ENCODE results near the gene AFG3L2.

AFG3L2 gene

GRCh38 chr18:12318857-12319256, 58.2 kb downstream of the AFG3L2 start:
- no peak for DNase-seq

GRCh38 chr18:12318334-12318697, 58.7 kb downstream of the AFG3L2 start:
- DNase-seq: no peak

- DNase-seq: no peak
These were observed 59.2 kb downstream of the AFG3L2 start for GRCh38 chr18:12317664-12318333.

DNA sequence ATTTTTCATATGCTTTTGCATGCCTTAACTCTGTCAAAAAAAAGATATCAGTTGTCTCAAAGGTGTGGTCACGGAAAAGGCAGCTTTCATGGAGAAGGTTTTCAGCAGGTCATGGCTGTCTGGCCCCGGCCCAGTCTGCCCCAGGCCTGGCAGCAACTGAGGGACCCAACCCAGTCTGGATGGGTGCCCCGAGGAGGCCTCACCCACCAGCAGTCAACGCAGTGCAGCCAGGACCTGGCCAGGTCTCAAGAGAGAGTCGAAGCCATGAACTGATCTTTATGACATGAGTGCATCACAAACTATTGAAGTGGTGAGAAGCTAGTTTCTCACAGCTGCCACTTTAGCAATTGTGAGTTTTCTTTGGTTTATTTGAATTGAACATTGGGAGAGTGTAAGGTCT, 61.1 kb downstream of the AFG3L2 start:
- DNase-seq: no peak

DNA sequence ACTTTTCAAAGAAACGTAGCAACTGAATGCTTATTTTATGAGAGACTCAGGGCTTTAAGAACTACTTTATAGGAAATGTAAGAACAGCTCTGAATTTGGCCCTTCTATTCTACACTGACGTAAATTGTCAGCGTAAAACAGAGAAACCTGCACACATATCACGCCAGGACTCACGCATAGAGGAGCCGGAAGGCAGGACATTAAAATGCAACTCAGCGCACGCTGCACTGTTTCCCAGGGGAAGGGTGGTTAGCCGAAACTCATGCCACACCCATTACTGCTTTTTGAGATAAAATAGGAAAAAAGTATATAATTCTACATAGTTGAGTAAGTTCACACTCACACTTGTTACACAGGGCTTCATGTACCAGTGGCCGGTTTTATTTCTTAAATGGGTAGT, 61.5 kb downstream of the AFG3L2 start:
- no peak for DNase-seq

DNA sequence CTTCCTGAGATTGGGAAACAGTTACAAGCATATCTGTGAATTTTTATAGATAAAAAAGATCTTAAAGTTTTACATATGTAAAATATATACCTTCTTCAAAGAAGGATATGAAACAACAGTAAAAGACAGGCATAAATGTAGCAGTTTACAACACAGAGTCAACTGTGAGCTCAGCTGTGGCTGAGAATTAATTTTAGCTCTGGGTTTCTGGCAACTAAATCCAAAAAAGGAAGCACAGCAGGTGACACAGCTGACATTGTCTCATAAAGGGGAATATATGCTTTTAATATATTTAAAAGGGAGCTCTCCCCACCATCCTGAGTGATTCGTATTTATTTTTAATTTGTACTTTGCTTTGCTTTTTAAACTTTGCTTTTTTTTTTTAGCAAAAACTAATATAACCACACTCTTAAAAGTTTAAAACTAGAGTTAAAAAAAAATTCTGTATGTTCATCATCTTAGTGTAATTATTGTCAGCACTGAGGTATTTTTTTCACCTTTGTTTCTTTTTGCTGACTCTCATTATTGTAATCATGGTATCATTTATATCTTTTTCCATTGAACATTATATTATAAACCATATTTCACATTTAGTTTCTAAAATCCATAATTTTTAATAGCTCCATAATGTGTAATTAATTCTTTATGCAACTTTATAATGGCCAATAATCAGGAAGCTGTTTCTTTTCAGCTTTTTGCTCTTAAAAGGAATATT, 62.3 kb downstream of the AFG3L2 start:
- DNase-seq: no peak

GRCh38 chr18:12313530-12314245, 63.3 kb downstream of the AFG3L2 start:
- no peak for DNase-seq

- no peak for DNase-seq
These were observed 64.1 kb downstream of the AFG3L2 start for GRCh38 chr18:12312976-12313375.

- DNase-seq: no peak
These were observed 66.3 kb downstream of the AFG3L2 start for GRCh38 chr18:12310762-12311161.

GRCh38 chr18:12309683-12310198, 67.3 kb downstream of the AFG3L2 start:
- no peak for DNase-seq

DNA sequence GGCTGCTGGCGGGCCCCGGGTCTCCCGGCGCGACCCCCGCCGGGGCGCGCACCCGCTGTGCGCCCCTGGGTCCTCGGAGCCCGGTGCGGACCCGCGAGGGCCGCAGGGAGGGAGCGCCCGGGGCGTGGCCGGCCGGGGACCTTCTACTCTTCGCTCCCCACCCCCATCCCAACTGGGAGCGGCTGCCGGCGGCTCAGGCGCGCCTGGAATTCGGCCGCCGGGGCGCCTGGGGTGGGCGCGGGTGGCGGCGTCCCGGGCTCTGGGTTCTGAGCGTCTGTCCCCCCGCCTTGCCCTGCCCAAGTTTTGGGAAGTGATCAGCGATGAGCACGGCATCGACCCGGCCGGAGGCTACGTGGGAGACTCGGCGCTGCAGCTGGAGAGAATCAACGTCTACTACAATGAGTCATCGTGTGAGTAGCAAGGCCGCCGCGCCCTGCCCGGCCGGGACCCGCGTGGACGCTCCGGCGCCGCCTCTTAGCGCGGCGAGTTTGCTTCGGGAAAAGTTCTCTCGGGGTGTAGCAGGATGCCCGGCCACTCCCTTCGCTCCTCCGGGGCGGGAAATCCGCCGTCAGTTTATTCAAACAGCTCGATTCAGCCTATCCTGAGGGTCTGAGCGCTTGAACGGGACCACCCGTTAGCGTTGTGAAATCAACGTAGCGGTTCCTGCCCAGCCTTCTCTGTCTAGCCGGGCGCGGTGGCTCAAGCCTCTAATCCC, 68.5 kb downstream of the AFG3L2 start:
- peak; percentile 88 for DNase-seq

DNA sequence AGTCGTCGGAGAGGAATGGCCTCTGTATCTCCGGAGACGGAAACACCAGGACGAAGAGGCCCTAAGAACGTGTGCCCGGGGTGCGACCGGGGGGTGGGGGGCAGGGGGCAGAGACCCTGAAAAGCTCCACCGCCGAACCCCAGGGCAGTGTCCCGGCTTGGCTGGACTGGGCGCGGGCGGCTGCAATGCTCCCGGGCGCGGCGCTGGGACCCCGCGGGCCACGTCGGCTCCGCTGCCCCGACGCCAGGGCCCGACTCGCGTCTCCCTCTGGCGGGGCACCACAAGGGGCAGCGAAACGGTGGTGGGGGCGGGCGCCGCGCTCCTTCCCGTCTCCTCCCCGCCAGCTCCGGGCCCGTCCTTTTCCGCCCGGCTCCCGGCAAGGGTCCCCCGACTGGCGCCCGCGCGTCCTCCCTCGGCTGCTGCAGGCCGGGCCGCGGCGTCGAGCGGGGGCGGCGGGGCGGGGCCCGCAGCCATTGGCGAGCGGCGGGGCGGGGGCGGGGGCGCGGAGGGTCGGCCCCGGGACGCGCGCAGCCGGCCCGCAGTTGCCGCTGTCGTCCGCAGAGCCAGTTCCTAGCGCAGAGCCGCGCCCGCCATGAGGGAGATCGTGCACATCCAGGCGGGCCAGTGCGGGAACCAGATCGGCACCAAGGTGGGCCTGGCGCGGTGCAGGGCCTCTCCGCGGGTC, 69.2 kb downstream of the AFG3L2 start, which contains the start of gene TUBB6:
TSS of gene TUBB6 (plus strand) at position 541 of the 685 bp plus-strand sequence. CDS start at position 593, 52 bp downstream.
- peak; percentile 91 for DNase-seq

GRCh38 chr18:12306752-12307700, 70.0 kb downstream of the AFG3L2 start:
- peak; percentile 82 for DNase-seq

DNA sequence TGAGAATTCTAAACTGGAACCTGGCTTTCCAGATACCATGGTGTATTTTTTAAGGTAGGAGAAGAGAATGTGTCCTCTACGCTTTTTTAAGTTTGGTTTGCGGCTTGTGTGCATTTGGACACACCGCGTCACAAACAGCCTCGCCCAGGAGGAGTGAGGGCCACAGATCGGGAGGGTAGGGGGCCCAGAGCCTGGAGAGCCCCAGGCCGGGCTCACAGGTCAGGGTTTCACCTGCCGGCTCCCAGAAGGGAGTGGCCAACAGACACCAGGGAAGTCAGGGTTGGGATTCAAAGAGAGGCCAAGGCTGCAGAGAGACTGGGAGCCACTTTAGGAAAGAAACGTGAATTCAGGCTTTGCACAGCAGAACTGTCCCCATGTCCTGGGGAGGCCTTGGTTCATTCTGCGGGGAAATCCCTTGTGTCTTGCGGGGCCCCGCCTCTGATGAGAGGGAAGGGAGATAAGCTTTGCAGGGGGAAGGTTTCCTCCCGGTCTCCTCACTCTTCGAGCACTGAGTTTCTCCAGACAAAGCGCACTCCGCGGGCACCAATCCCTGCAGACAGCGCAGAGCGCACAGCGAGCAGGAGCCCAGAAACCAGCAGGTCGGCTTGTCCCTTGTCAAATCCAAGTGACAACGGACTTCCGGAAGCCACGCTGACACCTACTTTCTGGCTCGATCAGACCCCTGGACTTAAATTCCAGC, 70.9 kb downstream of the AFG3L2 start:
- no peak for DNase-seq

DNA sequence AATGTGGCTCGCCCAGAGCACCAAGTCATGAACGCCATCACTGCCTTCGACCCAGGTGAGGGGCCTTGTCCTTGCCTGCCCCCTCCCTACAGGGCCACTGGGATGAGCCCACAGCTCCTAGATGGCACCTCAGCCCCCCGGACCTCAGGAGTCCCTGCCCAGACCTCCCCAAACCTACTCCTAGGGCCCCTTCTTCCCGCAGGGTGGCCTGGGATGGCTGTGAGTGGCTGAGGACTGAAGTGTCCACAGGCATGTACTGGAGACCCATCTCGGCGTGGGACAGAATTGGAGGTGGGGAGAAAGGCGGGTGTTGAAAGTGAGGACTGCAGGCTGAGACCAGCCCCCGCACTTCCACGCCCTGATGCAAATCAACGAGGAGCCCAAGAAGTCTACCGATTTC, 71.8 kb downstream of the AFG3L2 start:
- DNase-seq: no peak

GRCh38 chr18:12304351-12305210, 72.4 kb downstream of the AFG3L2 start:
- DNase-seq: no peak

- no peak for DNase-seq
These were observed 74.5 kb downstream of the AFG3L2 start for GRCh38 chr18:12302391-12303147.

DNA sequence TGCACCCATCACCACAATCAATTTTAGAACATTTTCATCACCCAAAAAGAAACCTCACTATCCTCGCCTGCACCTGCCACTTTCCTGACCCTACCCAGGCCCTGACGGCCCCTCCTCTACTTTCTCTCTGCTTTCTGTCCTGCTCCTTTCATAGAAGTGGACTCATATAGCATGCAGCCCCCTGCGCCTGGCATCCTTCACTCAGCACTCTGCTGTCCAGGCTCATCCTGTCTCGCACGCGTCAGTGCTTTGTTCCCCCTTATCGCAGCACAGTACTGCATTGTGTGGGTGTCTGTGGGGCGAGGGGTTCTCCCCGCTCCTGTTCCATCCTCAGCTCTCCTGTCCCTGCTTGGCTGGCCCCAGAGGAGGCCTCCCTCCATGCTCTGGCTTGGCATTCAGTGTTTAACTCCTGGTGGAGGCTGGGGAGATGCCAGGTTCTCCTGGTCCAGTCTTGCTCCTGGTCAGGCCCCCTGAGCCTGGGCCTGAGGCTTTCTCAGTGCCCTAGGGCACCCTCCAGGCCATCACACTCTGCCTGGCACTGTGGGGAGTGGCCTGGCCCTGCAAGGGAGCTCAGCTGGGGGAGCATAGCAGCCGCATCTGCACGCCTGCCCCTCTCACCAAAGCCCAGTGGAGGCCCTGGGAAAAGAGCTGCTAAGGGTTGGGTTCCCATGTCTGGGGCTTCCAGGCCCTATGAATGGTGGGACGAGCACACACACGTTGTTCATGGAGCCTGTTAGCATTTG, 75.6 kb downstream of the AFG3L2 start:
- no peak for DNase-seq

Measured in right hindlimb (tissue), 1 donor.